Dermis blood vessel endothelial cell (primary cell): Measurements from ENCODE around the gene ID1. TPM values are rescaled to one million over a fixed set of nuclear protein-coding genes. Genes with fewer than 3 reads are reported as not detected.
"Not testable (repeated sequence)": the region's sequence is repeated elsewhere in the genome, so short reads cannot be mapped to it uniquely, and the experiment has no call there.

ENCODE experiments used
- DNase-seq: peaks from one replicate; pipeline ENCODE4 v3.0.0; 2010
- total RNA-seq: library from RNA; depleted of rRNA; stranded (reverse); fragments of >200 nt; gene quantifications from 2 replicates; pipeline ENCODE4 v1.2.3, GENCODE V29; 2014

Gene ID1
- total RNA-seq, 1 donor from 2014 or later: 1,287 TPM

GRCh38 chr20:31638816-31639215, 33.7 kb downstream of the ID1 start:
- DNase-seq: no peak

GRCh38 chr20:31640259-31640658, 35.2 kb downstream of the ID1 start:
- DNase-seq: no peak

- DNase-seq: no peak
Measured at GRCh38 chr20:31641391-31641790, 36.3 kb downstream of the ID1 start.

- no peak for DNase-seq
Measured at GRCh38 chr20:31642837-31643236, 37.7 kb downstream of the ID1 start.

GRCh38 chr20:31643522-31643921, 38.4 kb downstream of the ID1 start:
- no peak for DNase-seq

- no peak for DNase-seq
Measured at GRCh38 chr20:31644701-31645100, 39.6 kb downstream of the ID1 start.

GRCh38 chr20:31648104-31648503, 43.0 kb downstream of the ID1 start:
- DNase-seq: not testable (repeated sequence)

- DNase-seq: peak; percentile 28
Measured at GRCh38 chr20:31652917-31653396, 47.9 kb downstream of the ID1 start.

GRCh38 chr20:31653561-31653960, 48.5 kb downstream of the ID1 start:
- no peak for DNase-seq

GRCh38 chr20:31654534-31654933, 49.4 kb downstream of the ID1 start:
- no peak for DNase-seq

Other genes starting within 250 kb of the ID1 start
- gene DEFB118, start 236.7 kb upstream of the ID1 start, total RNA-seq: not detected in 2 replicates
- not detected in 2 replicates for gene DEFB119, start 214.7 kb upstream of the ID1 start, total RNA-seq
- not detected in 2 replicates for gene DEFB121, start 199.1 kb upstream of the ID1 start, total RNA-seq
- not detected in 2 replicates for gene DEFB123, start 164.7 kb upstream of the ID1 start, total RNA-seq
- not detected in 2 replicates for gene DEFB124, start 130.2 kb upstream of the ID1 start, total RNA-seq
- not detected in 2 replicates for gene REM1, start 130.0 kb upstream of the ID1 start, total RNA-seq
- 44.9 and 74.1 TPM in 2 replicates for gene HM13, start 90.8 kb upstream of the ID1 start, total RNA-seq
- gene COX4I2, start 32.6 kb downstream of the ID1 start, total RNA-seq: not detected in 2 replicates
- gene BCL2L1, start 117.6 kb downstream of the ID1 start, total RNA-seq: 46.1 and 62.9 TPM in 2 replicates
- gene TPX2, start 134.0 kb downstream of the ID1 start, total RNA-seq: 16.5 and 81.7 TPM in 2 replicates
- 8.5 and 8.7 TPM in 2 replicates for gene MYLK2, start 214.1 kb downstream of the ID1 start, total RNA-seq
- gene FOXS1, start 240.3 kb downstream of the ID1 start, total RNA-seq: 0.09 TPM in 1 of 2 replicates, not detected in the other